PC-3 (cell line): ENCODE data around the gene SLF2.

ENCODE experiments used
- EZH2 ChIP-seq: fragments of 300-600 bp; sonication (generic); IDR thresholded peaks from one replicate; pipeline ENCODE4 v1.6.1; 2017; ENCODE audit warnings: antibody characterized with exemption, mild to moderate bottlenecking, low read length; ENCODE audit not compliant: unreplicated experiment
- TF ChIP-seq, protein P1 (sequence below): fragments of 300-600 bp; sonication (generic); conservative IDR thresholded peaks from 2 replicates; pipeline ENCODE4 v1.5.1; 2017; ENCODE audit warnings: antibody characterized with exemption, low read depth, mild to moderate bottlenecking, low read length

- TF ChIP-seq, protein P1, sequence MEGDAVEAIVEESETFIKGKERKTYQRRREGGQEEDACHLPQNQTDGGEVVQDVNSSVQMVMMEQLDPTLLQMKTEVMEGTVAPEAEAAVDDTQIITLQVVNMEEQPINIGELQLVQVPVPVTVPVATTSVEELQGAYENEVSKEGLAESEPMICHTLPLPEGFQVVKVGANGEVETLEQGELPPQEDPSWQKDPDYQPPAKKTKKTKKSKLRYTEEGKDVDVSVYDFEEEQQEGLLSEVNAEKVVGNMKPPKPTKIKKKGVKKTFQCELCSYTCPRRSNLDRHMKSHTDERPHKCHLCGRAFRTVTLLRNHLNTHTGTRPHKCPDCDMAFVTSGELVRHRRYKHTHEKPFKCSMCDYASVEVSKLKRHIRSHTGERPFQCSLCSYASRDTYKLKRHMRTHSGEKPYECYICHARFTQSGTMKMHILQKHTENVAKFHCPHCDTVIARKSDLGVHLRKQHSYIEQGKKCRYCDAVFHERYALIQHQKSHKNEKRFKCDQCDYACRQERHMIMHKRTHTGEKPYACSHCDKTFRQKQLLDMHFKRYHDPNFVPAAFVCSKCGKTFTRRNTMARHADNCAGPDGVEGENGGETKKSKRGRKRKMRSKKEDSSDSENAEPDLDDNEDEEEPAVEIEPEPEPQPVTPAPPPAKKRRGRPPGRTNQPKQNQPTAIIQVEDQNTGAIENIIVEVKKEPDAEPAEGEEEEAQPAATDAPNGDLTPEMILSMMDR, result no peak
- no peak for TF ChIP-seq EZH2
These were observed 37.9 kb upstream of the SLF2 start for GRCh38 chr10:100874702-100875483.
